VCaP (cell line): ENCODE results near the gene SIN3B.
A peak's percentile ranks its signal among the peaks of the same experiment; 100 is the strongest.
"Not testable (repeated sequence)": the region's sequence is repeated elsewhere in the genome, so short reads cannot be mapped to it uniquely, and the experiment has no call there.

ENCODE experiments used
- H3K27ac ChIP-seq: fragments of 450-650 bp; 2 replicates; pipeline ENCODE4 v1.5.1; 2017
- CTCF ChIP-seq: fragments of 450-650 bp; conservative IDR thresholded peaks from 2 replicates; pipeline ENCODE4 v1.5.1; 2017; ENCODE audit warnings: mild to moderate bottlenecking, moderate library complexity

The SIN3B gene

GRCh38 chr19:16871871-16872270 lies 42.7 kb downstream of the SIN3B start:
- TF ChIP-seq CTCF: no peak
- H3K27ac ChIP-seq: no peak overlapping the region

GRCh38 chr19:16872728-16873127 lies 43.5 kb downstream of the SIN3B start:
- H3K27ac ChIP-seq: no peak overlapping the region
- TF ChIP-seq CTCF: no peak

- peak overlapping the region; percentile 26; the same call in 1 of the 2 replicates for H3K27ac ChIP-seq
- TF ChIP-seq CTCF: no peak
Measured at GRCh38 chr19:16873594-16873993, 44.4 kb downstream of the SIN3B start.

GRCh38 chr19:16874250-16874977 lies 45.2 kb downstream of the SIN3B start:
- H3K27ac ChIP-seq: peak overlapping the region; percentile 26; the same call in 1 of the 2 replicates

GRCh38 chr19:16874978-16875299 lies 45.7 kb downstream of the SIN3B start:
- not testable (repeated sequence) for H3K27ac ChIP-seq

More at GRCh38 chr19:16874250-16874977, 45.2 kb downstream of the SIN3B start:
- no peak for TF ChIP-seq CTCF

GRCh38 chr19:16875584-16876555 lies 46.7 kb downstream of the SIN3B start:
- no peak for TF ChIP-seq CTCF
- no peak overlapping the region for H3K27ac ChIP-seq

- no peak for TF ChIP-seq CTCF
- H3K27ac ChIP-seq: no peak overlapping the region
Measured at GRCh38 chr19:16876904-16877361, 47.7 kb downstream of the SIN3B start.
